Left forelimb (tissue), 1 donor: Measurements from ENCODE around the gene SLAMF1.
"Not testable (repeated sequence)": the region's sequence is repeated elsewhere in the genome, so short reads cannot be mapped to it uniquely, and the experiment has no call there.

Source experiments
- DNase-seq: peaks from one replicate; pipeline ENCODE4 v3.0.0-alpha.2; 2018; ENCODE audit warnings: low spot score

SLAMF1 gene

DNA sequence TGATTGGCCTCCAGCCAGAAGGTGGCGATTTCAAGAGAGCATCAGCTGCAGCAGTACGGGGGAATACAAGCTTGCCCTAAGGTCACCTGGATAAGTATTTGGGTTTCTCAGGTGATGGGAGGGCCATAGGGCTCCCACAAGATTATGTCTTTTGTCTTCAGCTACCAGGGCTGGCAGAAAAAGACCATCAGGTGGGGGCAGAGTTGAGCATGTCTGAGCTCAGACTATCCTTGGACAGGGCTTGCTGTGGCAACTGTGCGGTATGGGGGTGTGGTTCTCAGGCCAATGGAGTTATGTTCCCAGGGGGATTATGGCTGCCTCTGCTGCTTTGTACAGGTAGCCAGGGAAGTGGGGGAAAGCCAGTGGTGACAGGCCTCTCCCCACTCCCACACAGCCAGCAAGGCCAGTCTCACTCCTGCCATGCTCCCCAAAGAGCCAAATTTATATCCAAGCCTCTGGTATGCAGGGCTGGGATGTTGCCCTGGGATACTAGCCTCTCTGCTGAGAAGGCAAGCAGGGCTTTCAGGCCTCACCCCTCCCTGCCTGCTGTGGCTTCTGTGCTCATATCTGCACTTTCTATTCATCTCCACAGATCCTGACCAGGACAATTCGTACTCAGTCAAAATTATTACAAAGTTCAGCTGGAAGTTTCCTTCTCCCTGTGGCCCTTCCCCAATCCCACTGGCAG, 40.9 kb downstream of the SLAMF1 start:
- DNase-seq = no peak

DNA sequence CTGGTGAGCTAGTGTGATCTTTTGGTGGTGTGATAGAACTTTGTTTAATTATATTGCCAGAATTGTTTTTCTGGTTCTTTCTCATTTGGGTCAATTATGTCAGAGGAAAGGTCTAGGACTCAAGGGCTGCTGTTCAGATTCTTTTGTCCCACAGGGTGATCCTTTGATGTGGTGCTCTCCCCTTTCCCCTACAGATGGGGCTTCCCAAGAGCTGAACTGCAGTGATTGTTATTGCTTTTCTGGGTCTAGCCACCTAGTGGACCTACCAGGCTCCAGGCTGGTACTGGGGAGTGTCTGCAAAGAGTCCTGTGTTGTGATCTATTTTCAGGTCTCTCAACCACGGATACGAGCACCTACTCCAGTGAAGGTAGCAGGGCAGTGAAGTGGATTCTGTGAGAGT, 41.6 kb downstream of the SLAMF1 start:
- DNase-seq = no peak

DNA sequence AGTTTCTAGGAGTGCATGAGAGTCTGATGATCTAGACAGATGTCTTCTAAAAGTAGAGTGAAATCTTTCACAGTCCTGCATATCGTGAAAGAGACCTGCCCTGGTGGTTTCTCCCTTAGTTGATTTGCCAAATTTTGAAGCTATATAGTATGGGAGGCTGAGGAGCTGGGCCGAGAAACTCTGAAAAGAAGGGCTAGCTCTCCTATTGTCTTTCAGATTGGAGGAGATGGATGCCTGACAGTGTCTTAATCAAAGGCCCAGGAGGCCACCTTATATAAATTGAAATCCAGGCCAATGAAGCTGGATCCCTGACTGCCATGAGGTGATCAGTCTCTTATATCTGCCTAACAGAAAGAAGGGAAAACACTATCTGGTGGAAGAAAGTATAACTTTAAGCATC, 49.1 kb downstream of the SLAMF1 start:
- no peak for DNase-seq

DNA sequence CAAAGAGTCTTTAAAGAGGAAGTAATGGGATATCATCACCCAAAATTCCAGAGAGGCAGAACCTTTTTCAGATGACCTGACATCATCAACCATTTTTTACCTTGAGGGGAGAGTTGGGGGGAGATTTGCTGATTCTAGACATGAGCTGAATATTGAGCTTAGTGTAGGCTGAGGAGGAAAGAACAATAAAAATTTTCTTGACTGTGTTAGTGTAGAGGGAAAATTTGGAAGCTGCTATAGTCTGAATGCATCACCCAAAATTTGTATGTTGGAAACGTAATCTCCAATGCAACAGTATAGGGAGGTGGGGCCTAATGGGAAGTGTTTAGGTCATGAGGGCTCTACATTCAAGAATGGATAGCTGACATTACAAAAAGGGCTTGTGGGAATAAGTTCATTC, 49.8 kb downstream of the SLAMF1 start:
- no peak for DNase-seq

DNA sequence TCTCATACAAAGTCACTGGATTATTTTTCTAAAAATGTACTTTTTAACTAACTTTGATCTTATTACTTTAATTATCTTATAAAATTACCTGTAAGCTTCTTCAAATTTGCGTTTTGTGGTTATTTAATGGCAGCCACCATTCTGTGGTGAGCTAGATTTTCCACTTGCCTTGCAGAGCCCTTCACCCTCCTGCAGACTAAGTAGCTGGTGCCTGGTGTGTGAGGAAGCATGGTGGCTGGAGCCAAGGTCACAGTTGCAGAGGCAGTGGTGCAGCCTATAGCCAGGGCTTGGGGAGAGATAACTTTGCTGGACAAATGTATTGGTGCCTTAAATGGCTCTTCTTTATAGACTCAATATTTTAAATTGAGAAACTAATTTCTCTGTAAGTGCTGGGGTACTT, 56.4 kb downstream of the SLAMF1 start:
- no peak for DNase-seq

DNA sequence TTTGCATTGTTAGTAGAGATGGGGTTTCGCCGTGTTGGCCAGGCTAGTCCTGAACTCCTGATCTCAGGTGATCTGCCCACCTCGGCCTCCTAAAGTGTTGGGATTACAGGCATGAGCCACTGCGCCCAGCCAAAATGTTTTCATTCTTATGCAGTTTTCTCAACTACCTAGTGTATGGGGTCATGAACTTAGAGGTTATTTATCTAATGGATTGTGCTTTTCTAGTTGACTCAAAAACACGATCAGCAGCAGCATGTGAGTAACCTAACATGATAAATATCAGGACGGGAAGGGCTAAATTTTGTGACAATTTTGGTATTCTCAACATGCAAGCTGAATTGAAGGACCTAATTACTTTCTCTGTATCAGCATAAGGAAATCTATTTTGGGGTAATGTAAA, 58.4 kb downstream of the SLAMF1 start:
- no peak for DNase-seq

DNA sequence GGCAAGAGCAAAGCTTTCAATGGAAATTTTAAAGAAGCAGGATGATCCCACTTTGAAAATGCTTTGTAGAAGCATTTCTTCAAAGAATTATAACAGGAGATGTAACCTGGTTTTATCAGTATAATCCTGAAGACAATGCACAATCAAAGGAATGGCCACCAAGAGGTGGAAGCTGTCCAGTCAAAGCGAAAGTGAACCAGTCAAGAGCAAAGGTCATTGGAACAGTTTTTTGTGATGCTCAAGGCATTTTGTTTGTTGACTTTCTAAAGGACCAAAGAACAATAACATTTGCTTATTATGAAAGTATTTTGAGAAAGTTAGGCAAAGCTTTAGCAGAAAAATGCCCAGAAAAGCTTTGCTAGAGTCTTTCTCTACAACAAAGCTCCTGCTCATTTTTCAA, 62.1 kb downstream of the SLAMF1 start:
- DNase-seq = no peak

DNA sequence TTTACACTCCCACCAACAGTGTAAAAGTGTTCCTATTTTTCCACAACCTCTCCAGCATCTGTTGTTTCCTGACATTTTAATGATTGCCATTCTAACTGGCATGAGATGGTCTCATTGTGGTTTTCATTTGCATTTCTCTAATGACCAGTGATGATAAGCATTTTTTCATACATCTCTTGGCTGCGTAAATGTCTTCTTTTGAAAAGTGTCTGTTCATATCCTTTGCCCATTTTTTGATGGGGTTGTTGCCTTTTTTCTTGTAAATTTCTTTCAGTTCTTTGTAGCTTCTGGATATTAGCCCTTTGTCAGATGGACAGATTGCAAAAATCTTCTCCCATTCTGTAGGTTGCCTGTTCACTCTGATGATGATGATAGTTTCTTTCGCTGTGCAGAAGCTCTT, 63.9 kb downstream of the SLAMF1 start:
- not testable (repeated sequence) for DNase-seq

DNA sequence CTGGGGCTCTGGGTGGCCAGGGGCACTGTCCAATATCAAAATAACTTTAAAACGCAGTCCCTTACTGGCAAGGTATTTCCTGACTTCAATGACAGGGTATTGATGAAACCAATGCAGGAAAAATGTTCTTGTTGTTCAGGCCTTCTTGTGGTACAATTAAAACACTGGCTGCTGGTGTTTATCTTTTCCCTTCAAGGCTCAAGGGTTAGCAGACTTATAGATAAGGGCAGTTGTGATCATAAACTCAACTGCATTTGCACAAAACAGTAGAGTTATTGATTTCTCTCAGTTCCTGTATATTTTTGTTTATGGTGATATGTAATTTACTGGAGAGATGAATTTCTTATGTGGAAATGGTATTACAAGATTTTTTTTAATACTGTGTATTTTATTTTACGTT, 64.9 kb downstream of the SLAMF1 start:
- DNase-seq = no peak

DNA sequence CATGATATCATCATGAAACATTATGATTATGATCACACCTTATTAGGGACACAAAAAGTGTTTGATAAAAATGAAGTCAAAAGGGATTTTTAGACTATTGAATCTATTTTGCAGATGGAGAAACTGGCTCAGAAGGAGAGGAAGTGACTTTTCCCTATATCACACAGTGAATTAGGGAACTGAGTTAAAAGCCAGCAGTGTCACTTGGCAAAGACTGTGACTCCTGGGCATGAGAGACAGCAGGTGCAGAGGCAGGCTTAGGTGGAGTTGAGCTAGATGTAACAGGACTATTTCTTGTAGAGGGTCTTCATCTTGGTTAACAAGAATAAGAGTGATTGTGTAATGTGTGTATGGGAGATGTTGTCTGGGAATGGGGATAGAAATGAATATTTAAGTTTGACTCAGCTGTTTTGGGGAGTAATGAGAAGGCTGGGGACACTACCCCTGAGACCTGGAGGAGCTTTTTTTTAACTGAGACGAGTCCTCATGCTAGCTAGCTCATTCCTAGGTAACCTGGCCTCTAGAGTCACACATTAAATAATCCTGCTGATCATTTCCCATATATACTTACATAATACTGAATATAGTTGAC, 66.5 kb downstream of the SLAMF1 start:
- no peak for DNase-seq

DNA sequence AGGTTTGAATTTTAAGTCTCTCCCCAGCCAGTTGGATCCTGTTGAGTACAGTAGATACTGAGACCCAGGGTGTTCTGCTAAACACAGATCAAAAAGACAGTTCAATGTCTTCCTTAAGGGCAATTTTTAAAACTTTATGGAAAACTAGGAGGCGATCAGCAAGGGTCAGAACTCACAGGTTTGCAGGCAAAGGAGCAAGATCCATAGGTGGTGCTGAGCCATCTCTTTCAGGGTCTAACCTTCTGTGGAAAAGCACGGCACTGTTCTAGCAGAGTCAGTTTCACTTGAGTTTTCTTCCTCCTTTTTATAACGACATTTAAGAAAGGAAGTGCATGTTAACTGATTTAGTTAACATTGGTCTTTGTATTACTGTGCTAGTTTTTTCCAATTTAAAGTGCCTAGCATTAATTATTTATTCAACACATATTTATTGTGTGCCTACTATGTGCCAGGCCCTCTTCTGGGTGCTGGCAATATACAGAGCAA, 67.6 kb downstream of the SLAMF1 start, which contains the start of gene CD84:
Gene CD84 (minus strand): TSS at position 281 of the 486 bp plus-strand sequence. CDS start 59 bp downstream, at position 222.
- no peak for DNase-seq

DNA sequence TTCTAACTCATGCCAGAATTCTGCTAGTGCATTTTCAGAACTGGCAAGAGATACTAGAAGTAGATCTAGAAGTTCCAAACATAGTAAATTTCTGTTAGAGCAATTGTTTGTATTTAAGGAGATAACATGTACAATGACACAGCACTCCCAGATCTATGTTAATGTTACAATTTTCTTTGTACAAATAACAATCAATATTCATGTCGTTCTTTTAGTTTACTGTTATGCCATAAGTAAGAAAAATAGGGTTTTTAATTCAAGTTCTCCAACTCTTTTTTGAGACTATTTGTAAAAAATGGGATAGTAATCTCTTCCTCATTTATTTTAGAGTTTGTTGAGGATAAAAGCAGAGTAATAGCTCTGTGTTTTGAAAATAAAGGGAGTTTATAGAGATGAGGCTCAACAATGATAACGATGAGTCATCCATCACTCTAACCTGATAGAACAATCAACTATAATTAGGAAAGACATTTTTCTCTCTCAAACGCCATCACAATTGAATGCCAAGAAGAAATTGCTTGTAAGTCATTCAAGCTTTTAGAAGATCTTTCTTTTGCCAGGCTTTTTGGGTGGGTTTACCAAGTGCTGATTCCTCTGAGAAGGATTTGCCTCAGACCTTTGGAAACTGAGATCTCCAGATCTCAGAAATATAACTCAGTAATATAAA, 68.2 kb downstream of the SLAMF1 start:
- DNase-seq = no peak

DNA sequence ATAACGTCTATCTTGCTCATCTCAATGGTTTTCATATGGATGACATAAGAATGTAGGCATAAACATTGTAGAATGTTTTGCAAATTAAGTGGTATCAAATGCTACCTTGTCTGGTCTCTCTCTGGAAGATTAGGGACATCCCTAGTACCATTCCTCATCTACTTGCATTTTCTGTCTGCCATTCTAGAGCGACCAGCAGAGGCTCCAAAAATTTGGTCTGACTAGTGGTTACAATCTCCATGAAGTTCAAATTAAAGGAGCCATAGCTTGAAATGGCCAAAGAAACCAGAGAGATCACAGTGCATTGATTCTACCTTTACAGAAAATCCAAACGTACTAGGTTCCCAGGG, 68.7 kb downstream of the SLAMF1 start:
- DNase-seq = no peak

DNA sequence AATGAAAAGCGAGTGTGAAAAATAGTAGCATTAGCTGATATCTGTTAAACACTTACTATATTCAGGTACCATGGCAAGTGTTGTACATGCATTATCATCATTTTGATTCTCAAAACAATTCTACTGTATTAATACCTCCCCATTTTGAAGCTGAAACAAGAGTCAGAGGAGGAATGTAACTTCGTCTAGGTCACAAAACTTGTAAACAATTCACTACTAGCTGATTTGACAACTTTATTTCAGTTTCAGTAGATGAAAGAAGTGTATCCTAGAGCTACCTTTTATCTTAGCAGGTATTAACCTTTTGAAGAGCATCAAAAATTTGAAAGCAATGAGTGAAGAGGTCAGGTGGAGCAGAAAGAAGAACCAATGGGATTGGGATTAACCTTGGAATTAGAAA, 69.2 kb downstream of the SLAMF1 start:
- no peak for DNase-seq

DNA sequence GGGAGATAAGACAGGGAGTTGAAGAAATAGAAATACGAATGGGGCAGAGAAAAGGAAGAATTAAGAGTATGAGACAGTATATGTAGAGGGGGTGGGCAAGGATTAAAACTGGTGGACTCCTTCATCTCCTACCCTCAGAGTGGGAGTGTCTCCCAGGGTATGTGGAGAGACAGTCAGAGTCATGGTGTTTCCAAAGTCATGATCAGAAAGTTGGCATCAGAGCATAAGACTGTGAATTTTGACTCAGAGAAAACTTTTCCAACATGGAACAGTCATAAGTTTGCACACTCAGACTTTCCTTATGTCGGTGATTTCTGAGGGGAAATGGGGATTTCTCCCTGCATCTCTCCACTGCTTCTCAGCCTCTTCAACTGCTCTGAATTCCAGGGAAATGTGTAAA, 70.0 kb downstream of the SLAMF1 start:
- DNase-seq = no peak

DNA sequence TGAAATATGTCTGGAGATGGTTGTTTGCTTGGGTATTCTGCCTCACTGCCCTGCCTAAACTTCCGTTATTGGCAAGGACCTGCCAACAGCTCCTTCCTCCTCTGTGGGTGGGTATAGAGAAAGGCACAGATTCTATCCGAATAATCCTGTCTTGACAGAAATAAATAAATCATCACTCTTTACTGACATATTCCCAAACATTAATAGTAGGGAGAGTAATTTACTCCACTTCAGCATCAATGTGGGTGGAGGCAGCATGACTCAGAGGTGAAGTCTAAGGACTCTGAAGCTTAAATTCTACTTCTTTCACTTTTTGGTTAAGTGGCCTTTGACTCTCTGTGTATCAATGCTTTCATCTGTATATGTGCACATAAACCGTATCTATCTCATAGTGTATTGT, 70.5 kb downstream of the SLAMF1 start:
- DNase-seq = no peak

DNA sequence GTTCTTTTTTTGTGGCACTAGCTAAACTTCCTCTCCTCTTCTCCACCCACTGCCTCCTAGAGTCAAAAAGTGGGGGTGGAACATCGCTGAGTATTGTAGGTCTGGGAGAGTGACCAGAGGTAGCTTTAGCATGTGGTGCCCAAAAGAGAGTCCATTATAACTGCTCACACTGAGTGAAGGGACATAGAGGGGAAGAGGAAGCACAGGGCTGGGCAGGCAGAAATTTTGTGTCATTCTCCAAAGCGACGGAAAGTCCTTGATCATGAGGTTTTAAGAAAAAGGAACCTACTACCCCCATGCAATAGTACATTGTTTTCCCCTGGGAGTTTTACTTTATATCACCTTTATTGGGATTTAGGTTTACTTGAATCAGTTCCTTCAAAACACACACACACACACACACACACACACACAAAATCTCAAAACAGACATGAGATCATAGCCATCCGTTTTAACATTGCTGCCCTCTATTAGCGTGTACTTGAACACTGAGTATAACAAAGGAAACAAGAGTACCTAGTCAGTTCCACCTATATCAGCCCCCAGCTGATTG, 71.7 kb downstream of the SLAMF1 start:
- no peak for DNase-seq

DNA sequence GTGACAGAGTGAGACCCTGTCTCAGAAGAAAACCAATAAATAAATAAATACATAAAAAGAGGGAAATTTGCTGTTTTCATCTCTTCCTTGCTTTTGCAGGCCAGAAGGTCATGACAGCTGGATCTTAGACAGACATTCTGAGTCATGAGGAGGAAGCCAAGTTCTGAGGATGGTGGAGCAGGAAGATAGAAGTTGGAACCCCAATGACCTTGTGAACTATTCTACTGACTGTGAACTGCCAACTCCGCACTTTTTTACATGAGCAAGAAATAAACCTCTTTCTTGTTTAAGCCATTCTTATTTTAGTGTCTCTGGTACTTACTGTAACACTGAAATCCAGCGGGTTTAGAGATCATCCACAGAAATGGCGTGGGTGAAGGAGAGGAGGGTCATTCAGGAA, 76.0 kb downstream of the SLAMF1 start:
- DNase-seq = no peak

DNA sequence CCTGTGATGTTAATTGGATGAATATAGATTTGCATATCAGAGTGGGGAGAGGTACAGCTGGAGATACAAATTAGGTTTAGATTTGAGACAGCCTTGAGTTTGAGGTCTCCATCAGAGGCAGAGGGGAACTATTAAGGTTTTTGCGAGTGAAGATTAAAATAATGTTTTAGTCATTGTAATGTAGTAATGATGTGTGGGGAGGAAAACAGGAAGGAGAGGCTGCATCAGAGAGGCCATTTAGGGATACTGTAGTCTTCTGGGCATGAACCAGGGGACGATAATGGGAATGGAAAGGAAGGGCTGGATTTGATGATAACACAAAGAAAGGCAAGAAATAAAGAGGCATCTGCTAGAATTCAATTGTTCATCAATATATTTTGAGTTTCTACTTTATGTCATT, 77.0 kb downstream of the SLAMF1 start:
- no peak for DNase-seq

DNA sequence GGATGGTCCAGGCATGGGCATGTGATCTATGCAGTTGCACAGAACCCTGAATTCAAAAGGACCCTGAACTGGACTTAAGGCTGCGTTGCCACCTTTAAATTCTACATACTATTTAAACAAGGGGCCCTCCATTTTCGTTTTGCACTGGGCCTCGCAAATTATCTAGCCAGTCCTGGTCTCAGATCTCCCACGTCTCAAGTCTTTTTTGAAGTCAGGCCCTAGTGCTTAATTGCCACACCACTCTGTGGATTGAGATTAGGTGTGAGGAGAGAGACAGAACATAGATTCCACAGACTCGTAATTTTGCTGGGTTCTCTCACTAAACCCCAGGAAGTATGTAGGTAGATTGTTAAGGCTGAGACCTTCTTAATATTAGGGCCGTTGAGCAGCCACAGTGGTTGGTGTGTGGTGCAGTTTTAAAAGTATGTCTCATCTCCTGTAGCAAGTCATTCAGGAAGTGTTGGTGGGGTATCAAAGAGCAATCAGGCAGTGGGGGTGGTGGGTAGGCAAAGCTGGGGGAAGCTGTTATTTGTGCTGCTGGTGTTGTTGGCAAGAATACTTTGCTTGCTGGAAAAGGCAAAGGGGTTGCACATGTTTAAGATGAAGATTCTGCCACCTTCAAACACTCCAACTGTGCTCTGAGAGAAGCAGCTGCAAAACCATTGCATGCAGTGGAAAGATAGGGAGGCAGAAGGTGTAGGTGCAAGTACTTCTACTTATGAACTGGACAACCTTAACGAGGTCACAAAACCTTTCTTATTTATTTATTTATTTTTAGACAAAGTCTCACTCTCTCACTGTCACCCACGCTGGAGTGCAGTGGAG, 78.8 kb downstream of the SLAMF1 start:
- DNase-seq = no peak

DNA sequence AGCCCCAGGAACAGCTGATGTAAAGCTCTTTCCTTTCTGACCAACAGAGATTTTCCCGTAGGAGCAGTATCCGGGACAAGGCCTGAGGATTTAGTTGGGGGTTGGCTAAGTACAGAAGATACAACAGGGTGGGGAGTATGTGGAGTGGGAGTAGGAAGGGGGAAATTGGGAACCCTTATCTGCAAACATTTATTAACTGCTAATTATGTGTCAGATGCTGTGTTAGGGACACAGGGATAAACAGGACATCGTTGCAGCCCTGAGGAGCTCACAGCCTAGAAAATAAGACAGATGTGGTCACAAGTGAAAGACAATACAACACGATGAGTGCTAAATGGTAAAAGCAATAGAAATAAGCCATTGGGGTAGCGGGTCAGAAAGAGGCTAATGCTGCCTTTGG, 79.5 kb downstream of the SLAMF1 start:
- no peak for DNase-seq

DNA sequence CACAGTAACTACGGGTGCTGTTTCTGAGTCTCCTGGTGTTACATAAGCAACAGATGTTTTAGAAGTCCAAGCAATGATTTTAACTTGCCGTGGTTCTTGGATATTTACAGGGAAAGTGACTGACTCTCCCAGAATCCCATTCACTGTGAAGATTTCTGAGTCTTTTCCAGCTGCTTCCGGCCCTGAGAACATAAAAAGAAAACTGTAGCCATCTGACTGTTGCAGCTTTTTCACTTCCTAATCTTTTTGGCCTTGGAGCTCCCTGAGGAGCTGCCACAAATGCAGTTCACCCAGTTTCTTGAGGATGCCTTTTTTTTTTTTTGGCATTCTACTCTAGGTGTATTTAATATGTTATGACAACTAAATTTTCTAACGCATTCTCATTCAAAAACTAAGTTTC, 81.3 kb downstream of the SLAMF1 start:
- no peak for DNase-seq
